Activated CD4-positive, alpha-beta T cell treated with anti-CD3 and anti-CD28 coated beads, Interleukin-2, Interleukin-4, amounts not matched to agents 100 ng/mL and 50 ng/mL, durations not matched to agents 16 hours and 8 hours (primary cell): ENCODE measurements around the gene TTC21B.
"Not testable (repeated sequence)": the region's sequence is repeated elsewhere in the genome, so short reads cannot be mapped to it uniquely, and the experiment has no call there.

Source experiments
- DNase-seq: peaks from one replicate; pipeline ENCODE4 v3.0.0-alpha.2; 2020; ENCODE audit warnings: low spot score

The TTC21B gene

DNA sequence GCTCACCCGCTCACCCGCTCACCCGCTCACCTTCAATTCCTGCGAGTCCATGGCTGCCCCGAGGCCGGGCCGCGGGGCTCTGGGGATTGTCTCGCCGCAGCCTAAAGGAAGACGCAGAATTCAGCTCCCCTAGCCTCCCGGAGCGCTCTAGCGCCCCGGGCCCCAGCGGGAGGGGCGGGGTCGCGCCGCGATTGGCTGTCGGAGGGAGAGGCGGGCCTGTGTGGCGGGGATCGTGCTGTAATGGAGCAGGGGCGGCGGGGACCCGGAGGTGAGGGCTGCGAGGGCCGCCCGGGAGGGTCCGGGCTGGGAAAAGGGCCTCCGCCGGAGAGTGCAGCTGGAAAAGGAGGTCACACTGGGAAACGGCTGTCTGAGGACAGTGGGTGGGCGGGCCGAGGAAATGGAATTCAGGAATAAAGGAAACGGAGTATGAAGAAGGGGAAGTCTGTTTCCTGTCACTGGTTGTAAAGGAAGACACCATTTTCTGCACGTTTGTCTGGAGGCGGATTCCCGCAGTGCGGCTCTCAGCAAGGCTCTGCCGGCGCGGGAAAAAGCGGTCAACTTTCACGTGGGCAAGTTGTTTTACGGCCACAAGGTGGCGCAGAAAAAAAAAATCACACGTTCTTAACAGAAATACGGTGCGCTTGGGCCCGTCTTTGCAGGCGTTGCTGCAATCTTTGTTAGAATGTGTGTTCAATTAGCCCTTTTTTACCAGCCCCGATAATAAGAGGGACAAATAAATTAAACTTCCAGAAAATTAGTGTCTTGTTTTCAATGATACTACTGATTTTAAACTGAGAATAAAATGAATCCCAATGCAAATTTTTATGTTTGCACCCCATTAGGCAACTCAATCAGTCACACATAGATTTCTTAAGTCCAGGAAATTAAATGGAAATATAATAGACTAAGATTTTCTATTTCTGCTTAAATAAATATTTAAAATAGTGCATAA, at the start of gene TTC21B:
TTC21B (minus strand) TSS at position 122 of the 952 bp plus-strand sequence; CDS start at position 51, 71 bp downstream.
- DNase-seq: peak; percentile 91

DNA sequence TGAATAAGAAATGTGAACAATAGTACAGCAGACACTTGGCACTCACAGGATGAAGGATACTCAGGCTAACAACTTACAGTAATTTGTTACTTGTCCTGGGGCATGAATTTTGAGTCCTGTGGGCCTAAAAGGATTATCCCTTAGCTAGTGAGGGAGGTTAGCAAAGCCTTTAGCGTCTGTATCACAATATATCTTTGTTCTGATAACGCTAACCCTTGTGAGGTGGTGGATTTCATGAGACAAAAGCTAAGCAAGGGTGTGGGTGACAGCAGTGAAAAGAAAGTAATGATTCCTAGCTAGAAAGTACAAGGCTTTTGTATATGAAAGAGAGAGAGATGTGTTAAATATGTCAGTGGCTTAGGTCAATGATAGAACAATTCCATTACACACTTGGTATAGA, 46.8 kb upstream of the TTC21B start:
- no peak for DNase-seq

DNA sequence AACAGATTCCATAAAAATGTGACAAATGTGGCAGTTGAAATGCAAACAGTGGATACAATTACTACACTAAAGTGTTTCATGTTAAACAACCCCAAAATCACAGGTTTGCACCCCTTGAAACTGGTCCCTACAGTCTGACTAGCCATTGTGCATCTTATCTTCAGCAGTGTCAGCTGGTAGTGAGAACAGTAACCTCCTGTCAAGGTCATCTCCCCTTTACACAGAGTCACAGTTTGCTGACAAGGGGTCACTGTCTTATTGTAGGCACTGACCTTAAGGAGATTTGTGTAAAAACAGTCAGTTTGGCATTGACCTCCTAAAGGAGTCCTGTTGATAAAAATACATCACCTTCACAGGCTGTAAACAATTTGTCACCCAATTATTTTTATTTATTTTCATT, 37.3 kb upstream of the TTC21B start:
- no peak for DNase-seq

DNA sequence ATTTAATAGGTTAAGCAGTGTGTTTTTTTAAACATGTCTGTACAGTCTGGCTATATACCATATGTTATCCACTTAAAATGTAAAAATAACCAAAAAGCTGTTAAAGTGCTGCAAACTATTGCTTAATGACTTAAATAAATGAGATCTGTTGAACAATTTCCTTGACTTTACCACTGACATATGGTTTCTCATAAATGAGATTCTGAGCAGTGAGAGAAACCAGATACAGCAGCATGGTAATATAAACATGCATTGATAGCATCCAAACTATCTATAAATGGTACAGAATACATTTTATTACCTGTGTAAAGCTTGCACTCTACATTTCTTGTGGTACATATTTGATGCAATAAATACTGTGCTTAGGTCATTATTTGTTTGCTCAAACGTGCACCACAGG, 36.3 kb upstream of the TTC21B start:
- DNase-seq: no peak

DNA sequence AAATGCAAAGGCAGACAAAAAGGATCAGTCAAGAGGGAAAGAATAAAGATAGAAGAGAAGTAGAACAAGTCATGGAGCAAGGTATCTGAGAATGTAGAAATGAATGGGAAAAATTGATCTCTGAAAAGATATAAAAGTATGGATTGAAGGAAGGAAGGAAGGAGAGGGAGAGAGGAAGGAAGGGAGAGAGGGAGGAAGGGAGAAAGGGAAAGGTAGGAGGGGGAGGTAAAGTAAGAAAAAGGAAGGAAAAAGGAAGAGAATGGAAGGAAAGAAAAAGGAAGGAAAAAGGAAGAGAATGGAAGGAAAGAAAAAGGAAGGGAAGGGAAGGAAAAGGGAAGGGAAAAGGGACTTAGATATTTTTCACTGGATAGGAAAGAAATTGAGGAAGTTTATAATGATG, 31.5 kb upstream of the TTC21B start:
- DNase-seq: no peak

DNA sequence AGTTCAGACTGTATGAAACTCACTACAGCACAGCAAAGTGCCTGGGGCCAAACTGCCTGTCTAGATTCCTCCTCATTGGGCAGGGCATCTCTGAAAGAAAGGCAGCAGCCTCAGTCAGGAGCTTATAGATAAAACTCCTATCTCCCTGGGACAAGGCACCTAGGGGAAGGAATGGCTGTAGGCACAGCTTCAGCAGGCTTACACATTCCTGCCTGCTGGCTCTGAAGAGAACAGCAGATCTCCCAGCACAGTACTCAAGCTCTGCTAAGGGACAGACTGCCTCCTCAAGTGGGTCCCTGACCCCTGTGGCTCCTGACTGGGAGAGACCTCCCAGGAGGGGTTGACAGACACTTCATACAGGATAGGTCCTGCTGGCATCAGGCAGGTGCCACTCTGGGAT, 18.6 kb upstream of the TTC21B start:
- not testable (repeated sequence) for DNase-seq

DNA sequence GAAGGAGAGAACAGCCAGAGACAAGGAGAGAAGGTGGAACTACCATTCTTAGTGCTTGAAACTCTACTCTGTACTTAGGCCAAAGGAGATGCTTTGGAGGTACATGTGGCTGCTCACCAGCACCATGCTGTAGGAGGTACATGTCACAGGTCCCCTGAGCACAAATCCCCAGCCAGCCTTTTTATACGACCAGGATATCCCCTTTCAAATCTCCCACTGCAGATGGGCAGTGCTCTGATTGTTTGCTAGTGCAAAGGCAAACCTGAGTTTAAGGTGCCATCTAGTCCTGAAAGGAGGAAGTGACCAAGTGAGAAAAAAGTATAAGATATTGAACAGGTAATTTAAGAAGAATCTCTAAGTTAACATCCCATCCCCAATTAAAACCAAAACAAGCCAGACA, 17.1 kb upstream of the TTC21B start:
- no peak for DNase-seq

DNA sequence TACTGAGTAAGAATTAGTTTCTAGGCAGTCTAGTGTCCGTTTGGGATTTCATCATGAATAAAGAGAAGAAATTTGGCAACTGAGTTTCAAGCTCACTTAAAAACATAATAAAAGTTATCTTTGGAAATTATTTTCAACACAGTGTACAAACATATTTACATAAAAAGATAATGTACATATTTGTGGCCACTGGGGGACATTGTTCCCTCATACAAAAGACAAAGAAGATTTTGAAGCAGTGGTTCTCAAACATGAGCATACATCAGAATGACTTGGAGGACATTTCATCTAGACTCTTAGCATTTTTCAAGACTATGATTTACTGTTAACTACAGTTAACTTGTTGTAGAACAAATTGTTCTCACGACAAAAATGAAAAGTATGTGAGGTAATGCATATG, 15.7 kb upstream of the TTC21B start:
- no peak for DNase-seq

DNA sequence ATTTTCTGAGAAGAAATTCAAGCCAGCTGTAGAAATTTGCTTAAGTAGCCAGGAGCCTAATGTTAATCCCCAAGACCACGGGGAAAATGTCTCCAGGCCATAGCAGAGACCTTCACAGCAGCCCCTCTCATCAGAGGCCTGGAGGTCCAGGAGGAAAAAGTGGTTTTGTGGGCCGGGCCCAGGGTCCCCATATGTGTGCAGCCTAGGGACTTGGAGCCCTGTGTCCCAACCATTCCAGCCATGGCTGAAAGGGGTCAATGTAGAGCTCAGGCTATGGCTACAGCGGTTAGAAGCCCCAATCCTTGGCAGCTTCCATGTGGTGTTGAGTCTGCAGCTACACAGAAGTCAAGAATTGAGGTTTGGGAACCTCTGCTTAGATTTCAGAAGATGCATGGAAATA, 14.2 kb upstream of the TTC21B start:
- DNase-seq: no peak

DNA sequence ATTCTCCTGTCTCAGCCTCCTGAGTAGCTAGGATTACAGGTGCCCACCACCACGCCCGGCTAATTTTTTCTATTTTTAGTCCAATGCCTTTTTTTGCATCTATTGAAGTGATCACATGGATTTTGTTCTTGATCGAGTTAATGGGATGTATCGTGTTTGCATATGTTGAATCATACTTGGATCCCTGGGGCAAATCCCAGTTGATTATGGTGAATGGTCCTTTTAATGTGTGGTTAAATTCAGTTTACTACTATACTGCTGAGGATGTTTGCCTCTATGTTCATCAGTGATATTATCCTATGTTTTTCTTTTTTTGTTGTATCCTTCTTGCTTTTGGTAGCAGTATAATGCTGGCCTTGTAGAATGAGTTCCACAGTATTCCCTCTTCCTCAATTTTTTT, 8.2 kb upstream of the TTC21B start:
- no peak for DNase-seq

DNA sequence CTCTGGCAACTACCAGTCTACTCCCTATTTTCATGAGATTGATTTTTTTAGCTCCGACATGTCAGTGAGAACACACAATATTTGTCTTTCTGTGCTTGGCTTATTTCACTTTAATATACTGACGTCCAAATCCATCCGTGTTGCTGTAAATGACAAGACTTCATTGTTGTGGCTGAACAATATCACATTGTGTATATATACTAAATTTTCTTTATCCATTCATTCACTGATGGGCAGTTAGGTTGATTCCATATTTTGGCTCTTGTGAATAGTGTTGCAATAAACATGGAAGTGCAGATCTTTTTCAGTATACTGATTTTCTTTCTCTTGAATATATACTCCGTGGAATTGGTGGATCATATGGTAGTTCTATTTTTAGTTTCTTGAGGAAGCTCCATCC, 5.8 kb upstream of the TTC21B start:
- DNase-seq: no peak

DNA sequence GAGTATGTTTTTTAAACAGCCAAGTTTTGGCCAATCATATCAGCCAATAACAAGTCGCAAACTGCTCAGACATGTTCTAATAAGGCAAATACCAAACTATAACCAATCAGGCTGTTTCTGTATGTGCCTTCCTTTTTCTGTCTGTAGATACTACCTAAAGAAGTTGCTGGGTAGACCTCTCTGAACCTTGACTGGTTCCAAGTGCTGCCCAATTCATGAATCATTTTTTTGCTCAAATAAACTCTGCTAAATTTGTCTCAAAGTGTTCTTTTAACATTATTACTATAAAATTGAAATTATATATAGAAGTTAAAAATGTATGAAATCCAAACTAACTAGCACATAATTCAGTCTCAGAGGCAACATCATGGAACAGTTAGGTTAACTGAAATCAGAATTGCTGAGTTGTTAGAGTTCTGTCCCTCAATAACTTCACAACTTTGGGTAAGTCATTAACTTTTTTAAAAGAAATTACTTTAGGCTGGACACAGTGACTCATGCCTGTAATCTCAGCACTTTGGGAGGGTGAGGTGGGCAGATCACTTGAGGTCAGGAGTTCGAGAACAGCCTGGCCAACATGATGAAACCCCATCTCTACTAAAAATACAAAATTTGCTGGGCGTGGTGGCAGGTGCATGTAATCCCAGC, 4.9 kb upstream of the TTC21B start:
- DNase-seq: no peak

DNA sequence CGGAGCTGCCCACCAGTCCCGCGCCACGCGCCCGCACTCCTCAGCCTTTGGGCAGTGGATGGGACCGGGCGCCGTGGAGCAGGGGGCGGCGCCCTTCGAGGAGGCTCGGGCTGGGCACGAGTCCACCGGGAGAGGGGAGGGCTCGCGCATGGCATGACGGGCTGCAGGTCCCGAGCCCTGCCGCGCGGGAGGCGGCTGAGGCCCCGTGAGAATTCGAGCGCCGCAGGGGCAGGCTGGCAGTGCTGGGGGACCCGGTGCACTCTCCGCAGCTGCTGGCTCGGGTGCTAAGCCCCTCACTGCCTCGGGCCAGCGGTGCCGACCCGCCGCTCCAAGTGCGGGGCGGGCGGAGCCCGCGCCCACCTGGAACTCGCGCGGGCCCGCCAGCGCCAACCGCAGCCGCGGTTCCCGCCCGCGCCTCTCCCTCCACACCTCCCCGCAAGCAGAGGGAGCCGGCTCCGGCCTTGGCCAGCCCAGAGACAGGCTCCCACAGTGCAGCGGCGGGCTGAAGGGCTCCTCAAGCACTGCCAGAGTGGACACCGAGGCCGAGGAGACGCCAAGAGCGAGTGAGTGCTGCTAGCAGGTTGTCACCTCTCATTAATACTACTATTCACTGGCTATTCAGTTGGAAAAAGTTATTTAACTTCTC, 3.6 kb upstream of the TTC21B start:
- DNase-seq: no peak

DNA sequence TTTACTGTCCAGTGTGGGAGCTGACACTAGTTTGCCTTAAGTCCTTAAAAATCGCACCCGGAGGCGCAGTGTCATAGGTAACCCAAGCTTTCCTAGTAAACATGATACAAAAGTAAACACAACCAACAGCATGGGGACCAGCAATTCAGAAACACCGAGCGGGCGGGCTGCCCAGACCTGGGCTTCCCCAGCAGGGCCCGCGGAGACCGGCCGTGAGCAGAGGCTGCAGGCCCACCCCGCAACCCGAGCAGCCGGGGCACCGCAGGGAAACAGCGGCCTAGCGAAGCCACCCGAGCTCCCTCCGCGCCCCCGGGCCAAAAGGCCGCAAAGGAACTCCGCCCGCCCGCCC, 296 bp downstream of the TTC21B start:
- DNase-seq: no peak

DNA sequence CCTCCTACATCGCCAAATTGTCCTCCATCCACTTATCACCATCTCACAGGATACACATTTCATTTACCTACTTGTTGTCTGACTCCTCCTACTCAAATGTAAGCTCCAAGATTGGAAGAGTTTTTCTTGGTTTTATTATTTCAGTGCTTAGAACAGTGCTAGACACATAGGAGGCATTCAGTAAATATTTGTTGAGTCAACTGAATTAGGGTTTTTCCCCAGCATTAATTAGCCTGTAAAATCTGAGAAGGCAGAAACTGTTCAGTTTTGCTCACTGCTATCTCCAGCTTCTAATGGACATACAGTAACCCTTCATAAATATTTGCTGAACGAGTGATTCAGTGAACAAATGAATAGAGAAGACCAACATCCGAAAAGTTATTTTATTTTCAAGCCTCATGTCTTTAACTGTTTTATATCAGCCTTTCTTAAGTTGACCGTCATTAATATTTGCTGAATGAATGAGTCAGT, 800 bp downstream of the TTC21B start:
- DNase-seq: no peak

DNA sequence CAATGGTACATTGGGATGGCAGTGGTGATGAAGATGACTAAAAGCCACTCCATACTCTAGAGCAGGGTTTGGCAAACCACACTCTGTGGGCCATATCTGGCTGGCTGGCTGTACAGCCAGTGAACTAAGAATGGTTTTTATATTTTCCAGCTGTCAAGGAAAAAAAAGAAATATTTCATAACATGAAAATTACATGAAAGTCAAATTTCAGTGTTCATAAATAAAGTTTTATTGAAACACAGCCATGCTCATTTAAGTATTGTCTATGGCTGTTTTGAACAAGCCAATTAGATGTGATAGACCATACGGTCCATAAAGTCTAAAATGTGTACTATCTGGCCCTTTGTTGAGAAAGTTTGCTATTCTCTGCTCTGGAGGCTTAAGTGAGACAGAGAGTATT, 1.5 kb downstream of the TTC21B start:
- DNase-seq: no peak

DNA sequence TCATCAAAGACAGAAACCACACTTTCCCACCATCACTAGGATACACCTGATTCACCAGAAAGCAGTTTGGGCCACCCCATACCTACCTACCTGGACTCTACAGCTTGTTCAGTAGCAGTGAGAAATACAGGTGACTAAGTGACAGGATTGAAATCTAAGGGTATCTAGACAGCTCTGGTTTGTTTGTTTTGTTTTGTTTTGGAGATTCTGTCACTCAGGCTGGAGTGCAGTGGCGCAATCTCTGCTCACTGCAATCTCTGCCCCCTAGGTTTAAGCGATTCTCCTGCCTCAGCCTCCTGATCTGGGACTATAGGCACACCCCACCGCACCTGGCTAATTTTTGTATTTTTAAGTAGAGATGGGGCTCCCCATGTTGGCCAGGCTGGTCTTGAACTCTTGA, 3.1 kb downstream of the TTC21B start:
- no peak for DNase-seq

DNA sequence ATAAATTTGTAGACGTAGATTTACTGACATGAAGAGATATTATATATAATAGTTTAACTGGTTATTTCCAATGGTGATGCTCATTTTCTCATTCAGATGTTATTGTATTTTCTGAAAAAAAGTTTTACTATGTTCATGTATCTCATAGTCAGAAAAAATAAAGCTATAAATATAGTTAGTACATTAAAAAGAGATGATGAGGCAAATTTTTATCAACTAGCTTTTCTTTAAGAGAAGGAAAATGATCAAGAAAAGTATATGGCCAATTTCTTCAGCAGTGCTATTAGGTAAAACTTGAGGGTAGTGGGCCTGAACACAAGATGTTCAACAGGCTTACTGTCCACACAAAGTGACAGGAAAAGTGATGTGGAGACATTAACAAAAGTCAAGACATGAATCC, 11.7 kb downstream of the TTC21B start:
- DNase-seq: no peak

DNA sequence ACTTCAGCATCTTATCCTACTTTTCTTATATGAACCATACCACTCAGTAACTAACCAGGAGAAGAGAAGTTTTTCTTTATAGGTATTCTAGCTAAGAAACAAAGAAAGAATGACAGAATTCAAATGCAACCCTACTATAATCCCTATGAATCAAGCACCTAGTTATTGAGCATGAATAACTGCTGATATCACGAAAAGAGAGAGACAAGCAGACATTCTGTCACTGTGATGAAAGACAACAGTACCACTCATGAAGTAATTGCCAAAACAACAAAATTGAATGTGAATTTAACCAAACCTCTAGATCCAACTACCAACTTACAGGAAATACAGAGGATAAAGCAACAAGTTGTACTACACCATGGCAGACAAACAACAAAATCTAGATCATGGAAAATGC, 15.3 kb downstream of the TTC21B start:
- DNase-seq: no peak

DNA sequence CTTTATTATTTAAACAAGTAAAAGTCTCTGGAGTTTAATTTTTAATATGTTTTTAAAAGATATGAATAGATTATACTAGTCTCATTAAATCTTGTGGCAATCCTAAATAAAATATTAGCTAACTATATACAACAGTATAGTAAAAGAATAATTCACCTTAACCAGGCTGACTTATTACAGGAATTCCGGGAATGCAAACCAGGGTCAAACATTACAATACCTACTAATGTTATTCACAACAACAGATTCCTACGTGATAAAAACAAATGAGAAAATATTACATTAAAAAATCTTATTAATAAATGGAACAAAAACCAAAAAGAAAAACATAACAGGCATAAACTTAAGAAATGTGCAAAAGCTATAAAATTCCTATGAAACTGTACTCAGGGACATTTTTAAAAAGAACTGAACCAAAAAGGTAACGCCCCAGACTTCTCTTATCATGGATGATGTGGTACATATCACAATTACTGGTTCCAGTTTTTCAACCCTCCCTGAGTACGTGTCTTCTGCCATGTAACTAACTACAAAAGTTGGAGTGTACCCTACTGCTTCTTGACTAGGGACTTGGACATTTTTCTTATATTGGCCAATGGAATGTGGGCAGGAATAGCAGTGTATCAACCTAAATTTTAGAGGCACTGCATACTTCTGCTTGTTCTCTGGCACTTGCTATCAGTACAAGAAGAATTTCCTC, 20.2 kb downstream of the TTC21B start:
- no peak for DNase-seq

DNA sequence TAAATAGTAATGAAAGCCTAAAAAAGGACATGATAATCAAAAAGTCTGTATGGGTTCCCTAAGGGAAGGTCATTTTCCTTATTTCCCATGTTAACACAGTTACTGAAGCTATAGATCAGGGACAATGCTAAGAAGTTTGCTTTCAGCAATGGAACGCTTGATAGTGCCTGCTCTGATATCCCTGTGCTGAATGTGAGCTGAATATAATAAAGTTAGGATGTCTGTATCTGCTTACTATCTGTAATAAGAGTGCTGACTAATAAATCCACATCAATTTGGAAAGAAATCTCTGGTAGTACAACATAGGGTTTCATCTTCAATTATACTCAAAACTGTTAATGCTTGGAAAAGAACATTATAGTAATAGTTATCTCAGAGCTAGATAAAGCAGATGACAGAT, 25.8 kb downstream of the TTC21B start:
- no peak for DNase-seq

DNA sequence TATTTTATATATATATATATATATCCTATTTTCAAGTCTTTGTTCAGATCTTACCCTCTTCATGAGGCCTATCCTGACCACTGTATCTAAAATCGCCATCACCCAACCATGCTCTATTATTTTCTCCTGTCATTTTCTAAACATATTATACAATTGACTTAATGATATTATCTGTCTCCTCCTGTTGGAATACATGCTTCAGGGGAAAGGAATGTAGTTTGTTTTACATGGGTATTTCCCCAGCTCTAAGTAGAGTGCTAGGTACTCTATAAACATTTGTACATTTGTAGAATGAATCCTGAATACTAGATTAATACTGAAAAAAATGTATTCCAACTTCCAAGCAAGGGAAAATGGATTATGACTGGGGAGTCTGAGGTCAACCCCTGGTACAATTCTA, 26.2 kb downstream of the TTC21B start:
- no peak for DNase-seq
